ENCODE measurements around the gene MRPL49. TPM values are rescaled to one million over a fixed set of nuclear protein-coding genes. Genes with fewer than 3 reads are reported as not detected.
A peak's percentile ranks its signal among the peaks of the same experiment; 100 is the strongest.

The MRPL49 gene
- total and polyA plus RNA-seq, 9 of the 15 experiments (the other 6 are each of a cell fraction or from before 2014, with no cell fraction given) = 74.3 to 132 (median 91.2) TPM

- TF ChIP-seq ZNF778 (CRISPR knock-in tag; IDR thresholded peaks at IDR 0.05) (no peak), ZNF668 (CRISPR knock-in tag; IDR thresholded peaks at IDR 0.05) (no peak), CTCFL (IDR thresholded peaks at IDR 0.05; ENCODE audit: borderline replicate concordance, insufficient read depth, low read depth, low read length, poor library complexity, severe bottlenecking) (no peak), MAFF (IDR thresholded peaks at IDR 0.05; ENCODE audit: low read length) (peak; percentile 30), TAF9B (IDR thresholded peaks at IDR 0.05; ENCODE audit: partially characterized antibody) (peak; percentile 82), FOXJ3 (CRISPR knock-in tag; IDR thresholded peaks at IDR 0.05) (no peak), SRSF1 (IDR thresholded peaks at IDR 0.05; ENCODE audit: low read depth, low read length) (no peak), HOMEZ (CRISPR knock-in tag; IDR thresholded peaks at IDR 0.05) (no peak), ZNF274 (IDR thresholded peaks at IDR 0.05; ENCODE audit: borderline replicate concordance, low read depth, low read length) (no peak), ZFPM2 (CRISPR knock-in tag; IDR thresholded peaks at IDR 0.05) (no peak)
Observed at GRCh38 chr11:65134240-65134951, 12.3 kb downstream of the MRPL49 start, which contains the start of gene SYVN1 (continued).
